ENCODE results near the gene CCDC142. TPM values are rescaled to one million over a fixed set of nuclear protein-coding genes. Genes with fewer than 3 reads are reported as not detected.
A peak's percentile ranks its signal among the peaks of the same experiment; 100 is the strongest.

The CCDC142 gene
- polyA plus RNA-seq, 3 donors: 9.5 to 16.1 (median 11.5) TPM

GRCh38 chr2:74436848-74437695 lies 45.7 kb downstream of the CCDC142 start:
- DNase-seq (ENCODE audit: extremely low read depth in 1 of 11, low read depth in 9 of 11, low spot score in 4 of 11): no peak

- no peak for DNase-seq (ENCODE audit: extremely low read depth in 1 of 11, low read depth in 9 of 11, low spot score in 4 of 11)
Measured at GRCh38 chr2:74436111-74436805, 46.5 kb downstream of the CCDC142 start.

GRCh38 chr2:74430502-74430901 lies 52.3 kb downstream of the CCDC142 start:
- DNase-seq (ENCODE audit: extremely low read depth in 1 of 11, low read depth in 9 of 11, low spot score in 4 of 11): no peak

GRCh38 chr2:74429487-74430451 lies 53.0 kb downstream of the CCDC142 start:
- peak in 1 of 11 donors; percentile 25 for DNase-seq (ENCODE audit: extremely low read depth in 1 of 11, low read depth in 9 of 11, low spot score in 4 of 11)

- DNase-seq (ENCODE audit: extremely low read depth in 1 of 11, low read depth in 9 of 11, low spot score in 4 of 11): no peak
Measured at GRCh38 chr2:74428675-74429074, 54.1 kb downstream of the CCDC142 start.

- no peak for DNase-seq (ENCODE audit: extremely low read depth in 1 of 11, low read depth in 9 of 11, low spot score in 4 of 11)
Measured at GRCh38 chr2:74427551-74427950, 55.2 kb downstream of the CCDC142 start.

- no peak for DNase-seq (ENCODE audit: extremely low read depth in 1 of 11, low read depth in 9 of 11, low spot score in 4 of 11)
Measured at GRCh38 chr2:74426181-74426758, 56.5 kb downstream of the CCDC142 start.

GRCh38 chr2:74425523-74425922 lies 57.3 kb downstream of the CCDC142 start:
- no peak for DNase-seq (ENCODE audit: extremely low read depth in 1 of 11, low read depth in 9 of 11, low spot score in 4 of 11)

GRCh38 chr2:74424995-74425406 lies 57.8 kb downstream of the CCDC142 start:
- DNase-seq (ENCODE audit: extremely low read depth in 1 of 11, low read depth in 9 of 11, low spot score in 4 of 11): no peak

GRCh38 chr2:74424139-74424992 lies 58.4 kb downstream of the CCDC142 start:
- DNase-seq (ENCODE audit: extremely low read depth in 1 of 11, low read depth in 9 of 11, low spot score in 4 of 11): no peak

Other genes with a start within 250 kb of the CCDC142 start
- 1 to 10 TPM; 1.7 to 4.8 (median 3.2) TPM for gene SLC4A5, start 139.6 kb downstream of the CCDC142 start, polyA plus RNA-seq (ENCODE audit: insufficient read length in 3 of 3)
- 100 to 1,000 TPM; 135 to 169 (median 151) TPM for gene DCTN1, start 102.7 kb downstream of the CCDC142 start, polyA plus RNA-seq (ENCODE audit: insufficient read length in 3 of 3)
- gene C2orf81, start 61.4 kb downstream of the CCDC142 start, polyA plus RNA-seq (ENCODE audit: insufficient read length in 3 of 3): 1 to 10 TPM; 4.6 to 9.6 (median 8.0) TPM
- gene WDR54, start 61.3 kb downstream of the CCDC142 start, polyA plus RNA-seq (ENCODE audit: insufficient read length in 3 of 3): 10 to 100 TPM; 36.6 to 44.8 (median 43.2) TPM
- 10 to 100 TPM; 58.0 to 89.3 (median 73.4) TPM for gene RTKN, start 41.1 kb downstream of the CCDC142 start, polyA plus RNA-seq (ENCODE audit: insufficient read length in 3 of 3)
- 10 to 100 TPM; 27.8 to 33.3 (median 31.7) TPM for gene INO80B, start 27.9 kb downstream of the CCDC142 start, polyA plus RNA-seq (ENCODE audit: insufficient read length in 3 of 3)
- gene WBP1, start 24.6 kb downstream of the CCDC142 start, polyA plus RNA-seq (ENCODE audit: insufficient read length in 3 of 3): 100 to 1,000 TPM in 2 of 3 donors, 10 to 100 TPM in 1; 93.7 to 122 (median 117) TPM
- 10 to 100 TPM; 48.6 to 51.1 (median 49.0) TPM for gene MOGS, start 17.6 kb downstream of the CCDC142 start, polyA plus RNA-seq (ENCODE audit: insufficient read length in 3 of 3)
- 10 to 100 TPM; 34.3 to 70.2 (median 65.9) TPM for gene MRPL53, start 10.3 kb downstream of the CCDC142 start, polyA plus RNA-seq (ENCODE audit: insufficient read length in 3 of 3)
- 10 to 100 TPM; 26.5 to 35.3 (median 30.2) TPM for gene TTC31, start 83 bp upstream of the CCDC142 start, polyA plus RNA-seq (ENCODE audit: insufficient read length in 3 of 3)
- 1 to 10 TPM; 3.4 to 5.3 (median 4.7) TPM for gene LBX2, start 16.6 kb upstream of the CCDC142 start, polyA plus RNA-seq (ENCODE audit: insufficient read length in 3 of 3)
- gene PCGF1, start 24.7 kb upstream of the CCDC142 start, polyA plus RNA-seq (ENCODE audit: insufficient read length in 3 of 3): 10 to 100 TPM; 23.8 to 26.5 (median 24.8) TPM
- gene TLX2, start 31.5 kb upstream of the CCDC142 start, polyA plus RNA-seq (ENCODE audit: insufficient read length in 3 of 3): under 1 TPM in 2 of 3 donors, not detected in 1; 0.10 to 0.23 TPM
- under 1 TPM; 0.14 to 0.82 (median 0.19) TPM for gene DQX1, start 43.2 kb upstream of the CCDC142 start, polyA plus RNA-seq (ENCODE audit: insufficient read length in 3 of 3)
- 100 to 1,000 TPM in 2 of 3 donors, 10 to 100 TPM in 1; 93.2 to 113 (median 107) TPM for gene AUP1, start 46.7 kb upstream of the CCDC142 start, polyA plus RNA-seq (ENCODE audit: insufficient read length in 3 of 3)
- gene HTRA2, start 46.9 kb upstream of the CCDC142 start, polyA plus RNA-seq (ENCODE audit: insufficient read length in 3 of 3): 10 to 100 TPM; 31.2 to 34.5 (median 31.4) TPM
- 10 to 100 TPM in 2 of 3 donors, 1 to 10 TPM in 1; 9.6 to 11.0 (median 10.8) TPM for gene LOXL3, start 70.9 kb upstream of the CCDC142 start, polyA plus RNA-seq (ENCODE audit: insufficient read length in 3 of 3)
- 1 to 10 TPM; 7.5 to 9.4 (median 9.3) TPM for gene DOK1, start 71.7 kb upstream of the CCDC142 start, polyA plus RNA-seq (ENCODE audit: insufficient read length in 3 of 3)
- gene M1AP, start 165.3 kb upstream of the CCDC142 start, polyA plus RNA-seq (ENCODE audit: insufficient read length in 3 of 3): 1 to 10 TPM in 1 of 3 donors, under 1 TPM in 2; 0.67 to 1.2 (median 0.84) TPM
- gene SEMA4F, start 171.2 kb upstream of the CCDC142 start, polyA plus RNA-seq (ENCODE audit: insufficient read length in 3 of 3): 1 to 10 TPM; 6.8 to 8.1 (median 7.3) TPM